Fibroblast of lung (primary cell): ENCODE measurements around the gene ARMC9. TPM values are rescaled to one million over a fixed set of nuclear protein-coding genes. Genes with fewer than 3 reads are reported as not detected.

ENCODE experiments used
- DNase-seq, 2 donors: peaks; one replicate each; pipeline versions ENCODE4 v3.0.0 to v3.0.0-alpha.2; 2010; ENCODE audit warnings: low read depth in 2 of 2
- H2AFZ ChIP-seq: 2 replicates; pipeline ENCODE4 v1.5.1; 2012; ENCODE audit warnings: low read length, control low read depth, inconsistent platforms
- H3K27ac ChIP-seq: 2 replicates; pipeline ENCODE4 v1.5.1; 2011; ENCODE audit warnings: low read length, control low read depth; ENCODE audit not compliant: insufficient read depth
- H3K27me3 ChIP-seq: 2 replicates; pipeline ENCODE4 v1.5.1; 2011; ENCODE audit warnings: mild to moderate bottlenecking, low read length; ENCODE audit not compliant: control insufficient read depth, insufficient read depth
- H3K36me3 ChIP-seq: 2 replicates; pipeline ENCODE4 v1.5.1; 2011; ENCODE audit warnings: low read length; ENCODE audit not compliant: control insufficient read depth, insufficient read depth
- H3K4me1 ChIP-seq: 2 replicates; pipeline ENCODE4 v1.5.1; 2011; ENCODE audit warnings: low read length; ENCODE audit not compliant: control insufficient read depth, insufficient read depth; ENCODE audit errors: extremely low read depth
- H3K4me2 ChIP-seq: 2 replicates; pipeline ENCODE4 v1.5.1; 2011; ENCODE audit warnings: low read length, control low read depth; ENCODE audit not compliant: insufficient read depth; ENCODE audit errors: extremely low read depth
- H3K4me3 ChIP-seq, 4 experiments: fragments of 200-600 bp in 1 of 4; sonication (generic) in 1 of 4; replicated peaks in 1 of 4; 2 replicates each; pipeline ENCODE4 v1.5.1; 2011 to 2016; ENCODE audit warnings: low read length in 4 of 4, low read depth in 3 of 4, mild to moderate bottlenecking in 3 of 4, control low read depth in 2 of 4, inconsistent platforms in 1 of 4, mixed read lengths in 1 of 4; ENCODE audit not compliant: insufficient read depth in 1 of 4; ENCODE audit errors: control extremely low read depth in 1 of 4
- H3K79me2 ChIP-seq: 2 replicates; pipeline ENCODE4 v1.5.1; 2012; ENCODE audit warnings: mild to moderate bottlenecking, low read length, inconsistent platforms; ENCODE audit not compliant: control insufficient read depth, insufficient read depth
- H3K9ac ChIP-seq: 2 replicates; pipeline ENCODE4 v1.5.1; 2011; ENCODE audit warnings: mild to moderate bottlenecking, low read length, control low read depth; ENCODE audit not compliant: insufficient read depth
- H3K9me3 ChIP-seq: 2 replicates; pipeline ENCODE4 v1.5.1; 2012; ENCODE audit warnings: low read depth, low read length; ENCODE audit not compliant: control insufficient read depth, insufficient read depth
- H4K20me1 ChIP-seq: 2 replicates; pipeline ENCODE4 v1.5.1; 2011; ENCODE audit warnings: low read length; ENCODE audit not compliant: control insufficient read depth, insufficient read depth; ENCODE audit errors: extremely low read depth
- EZH2 ChIP-seq: IDR thresholded peaks from 2 replicates; pipeline ENCODE4 v1.5.1; 2012; ENCODE audit warnings: low read length, control low read depth, mild to moderate bottlenecking; ENCODE audit errors: missing control alignments
- polyA plus RNA-seq, 2 donors: library from polyadenylated mRNA; depleted of rRNA in 1 of 2; stranded (reverse) in 1 of 2; unstranded in 1 of 2; fragments of >200 nt; gene quantifications; 2 replicates each; pipeline ENCODE4 v1.2.1, GENCODE V29; 2011 to 2012; ENCODE audit warnings: missing spikeins in 1 of 2
- total RNA-seq: library from RNA; depleted of rRNA; stranded (reverse); fragments of >200 nt; gene quantifications from 2 replicates; pipeline ENCODE4 v1.2.1, GENCODE V29; 2014
- TF ChIP-seq, protein P1 (sequence below), 2 donors: IDR thresholded peaks in 1 of 2; conservative IDR thresholded peaks in 1 of 2; 1 replicate in 1 of 2; 2 replicates in 1 of 2; pipeline ENCODE4 v1.5.1; 2011 to 2012; ENCODE audit warnings: low read length in 2 of 2, control low read depth in 1 of 2, inconsistent platforms in 1 of 2, low read depth in 1 of 2, mild to moderate bottlenecking in 1 of 2

The ARMC9 gene
- total and polyA plus RNA-seq, 2 donors (not counting 1 experiment from before 2014, with no cell fraction given) = 68.4 to 153 TPM

DNA sequence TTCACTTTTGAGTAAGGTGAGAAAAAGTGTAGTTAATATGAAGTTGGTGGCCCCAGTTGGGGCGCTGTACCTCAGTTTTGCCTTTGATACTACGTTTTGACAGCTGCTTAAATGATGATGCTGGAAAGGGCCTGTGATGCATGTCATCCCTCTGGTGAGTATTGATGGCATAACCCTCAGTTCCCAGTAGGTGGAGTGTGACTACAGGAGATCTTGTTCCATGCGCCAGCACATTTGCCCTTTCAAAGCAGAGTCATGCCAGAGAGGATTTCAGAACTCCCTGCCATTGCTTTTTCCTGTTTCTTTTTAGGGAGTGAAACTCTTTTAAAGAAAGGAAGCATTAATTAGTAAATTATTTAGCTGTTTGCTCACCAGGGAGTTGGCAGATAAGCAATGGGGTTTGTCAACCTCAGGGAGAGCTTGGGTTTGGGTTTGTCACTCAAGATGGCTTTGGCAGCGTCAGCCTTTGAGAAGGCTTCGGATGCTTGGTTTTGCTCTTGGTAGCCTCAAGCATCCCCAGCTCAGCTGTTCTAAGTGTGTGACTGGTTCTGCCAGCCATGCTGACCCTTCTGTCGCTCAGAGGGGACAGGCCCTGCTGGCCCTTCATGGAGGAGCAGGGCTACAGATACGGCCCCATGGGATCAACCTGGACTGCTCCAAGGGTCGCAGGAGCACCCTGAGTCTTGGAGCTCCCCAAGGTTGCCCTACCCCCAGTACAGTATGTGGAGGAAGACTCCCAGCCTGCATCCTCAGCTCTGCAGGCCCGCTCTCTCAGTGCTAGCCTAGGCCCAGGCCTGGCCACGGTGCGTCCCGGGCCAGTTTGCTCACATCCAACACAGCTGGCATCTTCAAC is 29.1 kb downstream of the ARMC9 start:
- no peaks in the 10 kb centered on the region for H4K20me1 ChIP-seq
- peak; percentile 66 to 83 for DNase-seq
- TF ChIP-seq, protein P1, sequence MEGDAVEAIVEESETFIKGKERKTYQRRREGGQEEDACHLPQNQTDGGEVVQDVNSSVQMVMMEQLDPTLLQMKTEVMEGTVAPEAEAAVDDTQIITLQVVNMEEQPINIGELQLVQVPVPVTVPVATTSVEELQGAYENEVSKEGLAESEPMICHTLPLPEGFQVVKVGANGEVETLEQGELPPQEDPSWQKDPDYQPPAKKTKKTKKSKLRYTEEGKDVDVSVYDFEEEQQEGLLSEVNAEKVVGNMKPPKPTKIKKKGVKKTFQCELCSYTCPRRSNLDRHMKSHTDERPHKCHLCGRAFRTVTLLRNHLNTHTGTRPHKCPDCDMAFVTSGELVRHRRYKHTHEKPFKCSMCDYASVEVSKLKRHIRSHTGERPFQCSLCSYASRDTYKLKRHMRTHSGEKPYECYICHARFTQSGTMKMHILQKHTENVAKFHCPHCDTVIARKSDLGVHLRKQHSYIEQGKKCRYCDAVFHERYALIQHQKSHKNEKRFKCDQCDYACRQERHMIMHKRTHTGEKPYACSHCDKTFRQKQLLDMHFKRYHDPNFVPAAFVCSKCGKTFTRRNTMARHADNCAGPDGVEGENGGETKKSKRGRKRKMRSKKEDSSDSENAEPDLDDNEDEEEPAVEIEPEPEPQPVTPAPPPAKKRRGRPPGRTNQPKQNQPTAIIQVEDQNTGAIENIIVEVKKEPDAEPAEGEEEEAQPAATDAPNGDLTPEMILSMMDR (conservative IDR thresholded peaks at IDR 0.05 in 1 of 2, IDR thresholded peaks at IDR 0.05 in 1 of 2; ENCODE audit: low read depth in 1 of 2, low read length in 2 of 2) = peak; percentile 77 to 91
- no peak for TF ChIP-seq EZH2
- peaks cover 4% of the 10 kb centered on the region for H3K4me1 ChIP-seq
- peaks cover 18% of the 10 kb centered on the region for H3K36me3 ChIP-seq
- peak overlapping the region; percentile 15 for H3K27ac ChIP-seq
- H3K4me2 ChIP-seq = no peak overlapping the region
- H3K4me3 ChIP-seq = no peak overlapping the region
- H3K9me3 ChIP-seq = no peaks in the 10 kb centered on the region
- no peak overlapping the region for H2AFZ ChIP-seq
- H3K27me3 ChIP-seq = no peaks in the 10 kb centered on the region
- no peaks in the 10 kb centered on the region for H3K79me2 ChIP-seq
- H3K9ac ChIP-seq = no peak overlapping the region

DNA sequence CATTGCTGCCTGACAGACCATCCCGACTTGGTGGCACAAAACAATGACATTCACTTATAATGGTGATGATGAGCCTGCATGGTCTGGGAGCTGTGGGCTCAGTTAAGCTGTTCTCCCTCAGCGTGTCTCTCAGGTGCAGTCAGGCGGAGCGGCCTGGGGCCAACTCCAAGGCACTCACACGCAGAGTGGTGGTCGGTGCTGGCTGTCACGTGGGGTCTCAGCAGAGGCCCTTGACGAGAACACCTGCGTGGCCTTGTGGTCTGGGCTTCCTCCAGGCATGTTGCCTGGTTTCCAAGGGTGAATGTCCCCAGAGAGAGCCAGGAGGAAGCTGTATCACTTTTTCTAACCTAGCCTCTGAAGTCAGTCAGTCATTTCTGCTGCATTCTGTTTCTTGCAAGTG is 29.8 kb downstream of the ARMC9 start:
- H3K27me3 ChIP-seq = no peaks in the 10 kb centered on the region
- no peak for DNase-seq
- H3K9me3 ChIP-seq = no peaks in the 10 kb centered on the region
- H4K20me1 ChIP-seq = no peaks in the 10 kb centered on the region
- no peak overlapping the region for H3K4me3 ChIP-seq
- no peak overlapping the region for H2AFZ ChIP-seq
- peaks cover 18% of the 10 kb centered on the region for H3K36me3 ChIP-seq
- H3K4me1 ChIP-seq = no peaks in the 10 kb centered on the region
- TF ChIP-seq EZH2 = no peak
- TF ChIP-seq, protein P1 (conservative IDR thresholded peaks at IDR 0.05 in 1 of 2, IDR thresholded peaks at IDR 0.05 in 1 of 2; ENCODE audit: low read depth in 1 of 2, low read length in 2 of 2) = no peak
- H3K27ac ChIP-seq = peak overlapping the region; percentile 15
- no peak overlapping the region for H3K9ac ChIP-seq
- H3K4me2 ChIP-seq = no peak overlapping the region
- H3K79me2 ChIP-seq = no peaks in the 10 kb centered on the region

DNA sequence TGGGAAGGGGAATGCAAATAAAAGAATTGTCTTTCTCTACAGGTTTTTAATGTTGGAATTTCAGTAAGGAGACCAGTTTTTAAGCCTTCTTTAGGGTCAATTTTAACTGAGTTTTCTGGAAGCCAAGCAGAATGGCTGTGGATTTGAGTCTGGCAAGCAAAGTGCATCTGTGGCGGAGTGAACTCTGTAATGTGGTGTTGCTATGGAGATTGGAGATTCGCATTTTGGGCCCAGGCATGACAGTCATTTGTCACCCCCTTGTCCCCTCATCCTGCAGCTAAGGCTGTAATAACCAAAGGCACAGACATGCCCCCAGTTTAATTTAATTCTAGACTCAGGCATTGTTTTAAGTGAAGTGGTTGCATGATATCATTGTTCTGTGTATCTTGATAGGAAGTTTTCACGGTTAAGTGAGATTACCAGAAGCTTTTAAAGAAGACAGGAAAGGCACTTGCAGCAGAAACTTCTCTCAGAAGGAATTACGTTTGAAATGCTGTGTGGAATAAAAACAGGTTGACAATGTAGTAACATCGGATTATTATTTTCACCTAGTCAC is 30.6 kb downstream of the ARMC9 start:
- Histone ChIP-seq H3K27me3 (no peaks in the 10 kb centered on the region), H3K4me2 (no peak overlapping the region), H3K4me3 (no peak overlapping the region), H3K4me1 (no peaks in the 10 kb centered on the region), H4K20me1 (no peaks in the 10 kb centered on the region), H3K36me3 (peaks cover 18% of the 10 kb centered on the region), H3K9ac (no peak overlapping the region), H3K9me3 (no peaks in the 10 kb centered on the region), H3K79me2 (no peaks in the 10 kb centered on the region), H3K27ac (no peak overlapping the region), H2AFZ (no peak overlapping the region)
- no peak for DNase-seq
- TF ChIP-seq, protein P1 (conservative IDR thresholded peaks at IDR 0.05 in 1 of 2, IDR thresholded peaks at IDR 0.05 in 1 of 2; ENCODE audit: low read depth in 1 of 2, low read length in 2 of 2) = no peak
- TF ChIP-seq EZH2 = no peak
